Hypothalamus (tissue), 51 donors: ENCODE data around the gene GLE1.
A peak's percentile ranks its signal among the peaks of the same experiment; 100 is the strongest.
"Not testable (repeated sequence)": the region's sequence is repeated elsewhere in the genome, so short reads cannot be mapped to it uniquely, and the experiment has no call there.

ENCODE experiments used
- DNase-seq, 51 donors: peaks; one replicate each; lab custom pipeline; 2025; lab: John Stamatoyannopoulos, UW

Gene GLE1

DNA sequence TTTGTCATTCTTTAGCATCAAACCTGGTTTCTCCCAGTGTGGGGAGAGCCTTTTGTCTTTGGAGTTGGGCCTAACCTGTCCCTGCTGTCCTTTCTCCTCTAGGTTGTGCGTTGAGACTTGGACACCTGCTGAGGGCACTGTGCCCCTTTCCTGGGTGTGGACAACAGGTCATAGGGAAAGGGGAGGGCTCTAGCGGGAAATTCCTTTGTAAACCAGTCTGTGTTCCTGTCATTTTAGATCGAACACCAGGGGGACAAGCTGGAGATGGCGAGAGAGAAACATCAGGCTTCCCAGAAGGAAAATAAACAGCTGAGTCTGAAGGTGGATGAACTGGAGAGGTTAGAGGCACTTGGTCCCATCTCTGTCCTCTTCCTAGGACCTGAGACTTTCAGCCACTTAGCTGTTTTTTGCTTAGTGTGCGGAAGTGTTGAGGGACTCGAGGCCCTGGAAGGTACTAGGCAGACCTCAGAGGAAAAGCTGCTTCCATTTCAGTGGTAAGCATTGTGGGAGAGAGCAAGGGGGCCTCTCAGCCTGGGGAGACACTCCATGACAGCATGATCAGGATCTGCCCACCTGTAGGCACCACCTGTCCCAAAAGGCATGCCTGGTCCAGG lies 8.6 kb upstream of the GLE1 start:
- DNase-seq = no peak

DNA sequence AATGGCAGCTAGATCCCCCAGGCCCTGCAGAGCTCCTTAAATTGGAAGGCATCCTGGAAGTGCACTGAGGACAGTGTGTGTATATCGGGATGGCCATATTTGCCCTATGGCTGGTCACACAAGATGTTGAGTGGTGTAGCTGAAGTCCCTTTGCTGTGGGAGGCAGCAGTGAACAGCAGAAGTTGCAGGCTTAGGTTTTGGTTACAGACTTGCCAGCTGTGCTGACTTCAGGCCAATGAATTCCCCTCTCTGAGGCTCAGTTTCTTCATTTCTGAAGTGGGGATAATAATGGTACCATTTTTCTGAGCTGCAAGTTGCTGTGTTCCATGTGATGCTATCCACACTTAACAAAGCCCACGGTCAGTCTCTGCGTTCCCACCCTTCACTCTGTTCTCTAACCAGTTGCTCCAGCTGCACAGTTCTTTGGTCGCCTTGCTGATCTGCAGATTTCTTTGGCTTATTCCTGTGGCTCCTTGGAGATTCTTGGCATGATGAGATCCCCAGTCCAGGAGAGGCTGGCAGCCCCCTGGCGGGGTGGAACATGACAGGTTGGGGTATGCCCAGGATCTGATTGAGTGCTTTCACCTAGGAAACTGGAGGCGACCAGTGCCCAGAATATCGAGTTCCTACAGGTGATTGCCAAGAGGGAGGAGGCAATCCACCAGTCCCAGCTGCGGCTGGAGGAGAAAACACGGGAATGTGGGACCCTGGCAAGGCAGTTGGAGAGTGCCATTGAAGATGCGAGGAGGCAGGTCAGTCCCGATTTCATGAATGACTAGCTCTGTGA lies 6.5 kb upstream of the GLE1 start:
- peak in 27 of 51 donors; percentile 6 to 68 (median 32) for DNase-seq

DNA sequence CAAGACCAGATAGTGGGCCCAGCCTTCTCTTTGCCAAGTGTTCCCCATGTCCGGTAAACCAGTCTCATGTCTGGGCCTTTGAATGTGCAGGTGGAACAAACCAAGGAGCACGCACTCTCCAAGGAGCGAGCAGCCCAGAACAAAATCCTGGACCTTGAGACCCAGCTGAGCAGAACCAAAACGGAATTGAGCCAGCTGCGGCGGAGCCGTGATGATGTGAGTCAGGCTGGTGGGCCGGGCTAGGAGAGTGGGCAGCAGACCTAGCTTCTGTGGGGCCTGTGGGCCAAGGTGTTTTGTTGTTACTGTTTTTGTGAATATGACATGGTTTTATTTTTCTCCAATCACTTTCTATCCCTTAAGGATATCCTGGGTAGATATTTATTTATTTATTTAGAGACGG lies 5.6 kb upstream of the GLE1 start:
- DNase-seq = no peak

DNA sequence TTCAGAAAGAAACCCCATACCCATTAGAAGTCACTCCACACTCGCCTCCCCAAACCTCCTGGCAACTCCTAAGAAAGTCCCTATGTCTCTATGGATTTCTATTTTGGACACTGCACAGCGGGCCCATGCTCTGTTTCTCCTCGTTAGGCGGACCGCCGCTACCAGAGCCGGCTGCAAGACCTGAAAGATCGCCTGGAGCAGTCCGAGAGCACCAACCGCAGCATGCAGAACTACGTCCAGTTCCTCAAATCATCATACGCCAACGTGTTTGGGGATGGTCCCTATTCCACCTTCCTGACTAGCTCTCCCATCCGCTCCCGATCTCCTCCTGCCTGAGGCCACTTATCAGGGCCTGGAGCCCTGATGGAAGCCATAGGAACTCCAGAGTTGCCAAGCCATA lies 4.6 kb upstream of the GLE1 start:
- no peak for DNase-seq

DNA sequence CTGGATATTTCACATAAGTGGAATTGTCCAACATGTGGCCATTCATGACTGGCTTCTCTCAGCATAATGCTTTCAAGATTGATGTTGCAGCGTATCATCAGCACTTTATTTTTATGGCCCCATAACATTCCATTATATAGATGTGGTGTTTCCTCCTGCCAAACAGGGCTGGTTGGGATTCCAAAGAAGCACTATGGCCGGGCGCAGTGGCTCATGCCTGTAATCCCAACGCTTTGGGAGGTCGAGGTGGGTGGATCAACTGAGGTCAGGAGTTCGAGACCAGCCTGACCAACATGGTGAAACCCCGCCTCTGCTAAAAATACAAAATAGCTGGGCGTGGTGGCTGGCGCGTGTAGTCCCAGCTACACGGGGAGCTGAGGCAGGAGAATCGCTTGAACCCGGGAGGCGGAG lies 1.1 kb upstream of the GLE1 start:
- not testable (repeated sequence) for DNase-seq

DNA sequence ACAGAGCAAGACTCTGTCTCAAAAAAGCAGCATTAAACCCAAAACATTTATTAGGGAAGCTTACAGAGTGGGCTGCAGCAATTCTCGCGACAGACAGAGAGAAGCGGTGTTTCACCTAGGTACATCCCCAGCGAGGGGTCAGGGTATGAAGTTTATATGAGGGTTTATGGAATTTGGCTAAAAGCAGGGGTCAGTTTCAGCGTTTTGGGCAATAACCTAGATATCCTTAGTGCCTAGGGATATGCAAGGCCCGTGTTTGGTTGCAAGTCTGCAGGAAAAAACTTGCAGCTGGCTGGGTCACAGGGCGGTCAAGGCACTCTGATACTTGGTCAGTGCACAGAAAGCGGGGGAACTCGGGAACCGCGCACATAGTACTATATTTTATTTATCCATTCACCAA lies 649 bp upstream of the GLE1 start:
- DNase-seq = peak in 2 of 51 donors; percentile 3

DNA sequence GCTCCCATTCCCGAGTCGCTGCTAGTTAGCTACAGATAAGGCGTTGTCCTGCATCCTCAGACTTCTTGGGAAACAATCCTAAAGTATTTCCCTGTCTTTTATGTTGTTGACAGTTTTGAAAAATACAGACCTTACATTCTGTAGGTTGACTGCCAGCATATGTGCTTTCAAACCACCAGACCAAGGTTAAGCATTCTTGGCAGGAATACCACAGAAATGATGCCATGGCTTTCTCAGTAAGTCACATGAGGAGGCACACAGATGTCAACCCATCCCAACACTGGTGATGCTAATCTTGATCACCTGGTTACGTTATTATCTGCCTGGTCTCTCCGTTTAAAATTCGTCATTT lies 871 bp downstream of the GLE1 start:
- no peak for DNase-seq

DNA sequence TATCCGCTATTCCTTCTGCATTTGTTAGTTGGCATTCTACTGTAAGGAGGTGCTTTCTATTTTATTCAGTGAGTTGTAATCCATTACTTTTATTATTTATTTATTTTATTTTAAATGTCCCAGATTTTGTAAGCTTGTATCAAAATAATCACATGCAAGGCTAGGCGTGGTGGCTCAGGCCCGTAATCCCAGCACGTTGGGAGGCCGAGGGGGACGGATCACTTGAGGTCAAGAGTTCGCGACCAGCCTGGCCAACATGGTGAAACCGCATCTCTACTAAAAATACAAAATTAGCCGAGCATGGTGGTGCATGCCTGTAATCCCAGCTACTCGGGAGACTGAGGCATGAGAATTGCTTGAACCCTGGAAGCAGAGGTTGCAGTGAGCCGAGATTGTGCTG lies 1.4 kb downstream of the GLE1 start:
- DNase-seq = not testable (repeated sequence)

DNA sequence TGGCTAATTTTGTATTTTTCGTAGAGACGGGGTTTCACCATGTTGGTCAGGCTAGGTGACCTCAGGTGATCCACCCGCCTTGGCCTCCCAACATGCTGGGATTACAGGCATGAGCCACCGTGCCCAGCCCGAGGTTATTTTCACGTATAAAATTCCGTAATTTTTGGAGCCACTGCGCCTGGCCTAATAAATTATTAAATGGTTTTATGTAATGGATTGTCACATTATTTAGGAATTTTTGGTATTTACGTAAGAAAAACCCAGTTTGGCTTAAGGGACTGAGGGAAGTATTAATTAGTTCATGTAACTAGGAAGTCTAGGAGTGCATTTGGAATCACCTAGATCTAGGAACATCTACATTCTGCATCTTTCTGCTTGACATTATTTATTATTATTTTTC lies 8.3 kb downstream of the GLE1 start:
- DNase-seq = no peak

DNA sequence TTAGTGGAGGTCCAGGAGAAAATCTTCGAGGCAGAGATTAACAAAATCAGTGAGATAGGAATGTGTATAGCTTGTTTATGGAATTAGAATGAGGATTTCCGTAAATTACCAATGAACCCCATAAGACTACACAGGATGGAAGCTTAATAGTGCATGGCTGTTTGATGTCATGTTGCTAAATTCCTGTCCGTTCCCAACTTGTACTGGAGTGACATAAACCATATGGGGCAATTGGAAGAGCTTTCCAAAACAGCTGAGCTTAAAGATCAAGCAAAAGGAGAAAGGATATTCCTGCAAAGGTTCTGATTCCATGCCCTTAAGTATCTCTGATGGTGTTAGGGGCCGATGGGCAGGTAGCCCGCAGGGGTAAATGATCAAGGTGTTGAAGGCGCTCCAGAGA lies 17.4 kb downstream of the GLE1 start:
- no peak for DNase-seq

DNA sequence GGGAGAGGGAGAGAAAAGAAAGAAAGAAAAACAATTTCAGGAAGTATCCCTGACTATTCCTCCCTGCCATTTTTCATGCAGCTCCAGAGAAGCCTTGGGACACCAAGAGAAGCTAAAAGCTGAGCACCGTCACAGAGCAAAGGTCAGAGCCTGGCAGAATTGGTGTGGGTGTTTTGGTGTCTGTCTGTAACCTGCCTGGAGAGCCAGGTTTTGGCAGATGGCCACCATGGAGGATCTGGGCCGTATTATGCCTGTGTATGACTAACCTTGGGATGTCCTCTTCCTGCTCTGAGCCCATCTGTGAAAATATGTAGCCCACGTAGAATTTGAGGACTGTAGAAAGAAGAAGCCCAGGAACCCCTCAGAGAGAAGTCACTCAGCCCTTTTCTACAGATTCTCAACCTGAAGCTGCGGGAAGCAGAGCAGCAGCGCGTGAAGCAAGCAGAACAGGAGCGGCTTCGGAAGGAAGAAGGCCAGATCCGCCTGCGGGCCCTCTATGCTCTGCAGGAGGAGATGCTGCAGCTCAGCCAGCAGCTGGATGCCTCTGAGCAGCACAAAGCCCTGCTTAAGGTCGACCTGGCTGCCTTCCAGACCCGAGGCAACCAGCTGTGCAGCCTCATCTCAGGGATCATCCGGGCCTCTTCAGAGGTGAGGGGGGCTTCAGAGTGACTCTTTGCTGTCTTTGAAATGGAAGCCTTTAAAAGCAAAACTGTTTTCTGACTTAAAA lies 18.8 kb downstream of the GLE1 start:
- DNase-seq = peak in 22 of 51 donors; percentile 1 to 51 (median 26)

DNA sequence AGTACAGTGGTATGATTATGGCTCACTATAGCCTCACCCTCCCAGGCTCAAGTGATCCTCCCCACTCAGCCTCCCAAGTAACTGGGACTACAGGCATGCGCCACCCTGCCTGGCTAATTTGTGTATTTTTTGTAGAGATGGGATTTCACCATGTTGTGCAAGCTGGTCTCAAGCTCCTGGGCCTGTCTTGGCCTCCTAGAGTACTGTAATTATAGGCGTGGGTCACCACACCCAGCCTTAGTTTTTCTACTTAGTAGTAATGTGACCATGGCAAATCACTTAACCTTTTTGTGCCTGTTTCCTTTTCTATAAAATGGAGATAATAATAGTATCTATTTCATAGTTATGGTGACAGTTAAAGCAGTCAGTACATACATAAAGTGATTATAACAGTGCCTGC lies 22.2 kb downstream of the GLE1 start:
- DNase-seq = no peak

DNA sequence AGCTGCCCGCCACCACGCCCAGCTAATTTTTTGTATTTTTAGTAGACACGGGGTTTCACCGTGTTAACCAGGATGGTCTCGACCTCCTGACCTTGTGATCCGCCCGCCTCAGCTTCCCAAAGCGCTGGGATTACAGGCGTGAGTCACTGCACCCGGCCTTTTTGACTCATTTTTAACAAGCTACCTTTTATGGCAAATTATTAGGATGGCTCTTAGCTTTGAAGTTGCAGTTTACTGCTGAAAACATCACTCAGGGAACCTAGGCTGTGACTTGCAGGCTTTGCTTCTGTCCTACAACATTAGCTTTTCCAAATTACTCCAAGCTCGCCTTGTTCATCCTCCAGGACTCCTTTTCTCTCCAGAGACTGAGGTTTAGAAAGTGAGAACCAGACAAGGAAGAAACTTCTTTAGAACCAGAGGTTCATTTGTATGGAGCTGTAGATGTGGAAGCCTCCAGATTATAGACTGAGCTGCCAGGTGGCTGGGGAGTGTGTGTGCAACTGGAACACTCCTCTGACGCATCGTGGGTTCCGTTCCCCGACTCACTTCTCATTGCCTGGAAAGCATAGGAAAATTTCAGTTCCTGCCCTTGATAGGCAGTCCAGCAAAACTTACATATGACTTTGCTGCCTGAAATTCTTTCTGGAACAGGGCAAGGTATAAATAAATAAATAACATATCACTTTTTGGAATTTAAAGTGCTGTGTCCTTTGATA lies 24.1 kb downstream of the GLE1 start:
- DNase-seq = no peak

DNA sequence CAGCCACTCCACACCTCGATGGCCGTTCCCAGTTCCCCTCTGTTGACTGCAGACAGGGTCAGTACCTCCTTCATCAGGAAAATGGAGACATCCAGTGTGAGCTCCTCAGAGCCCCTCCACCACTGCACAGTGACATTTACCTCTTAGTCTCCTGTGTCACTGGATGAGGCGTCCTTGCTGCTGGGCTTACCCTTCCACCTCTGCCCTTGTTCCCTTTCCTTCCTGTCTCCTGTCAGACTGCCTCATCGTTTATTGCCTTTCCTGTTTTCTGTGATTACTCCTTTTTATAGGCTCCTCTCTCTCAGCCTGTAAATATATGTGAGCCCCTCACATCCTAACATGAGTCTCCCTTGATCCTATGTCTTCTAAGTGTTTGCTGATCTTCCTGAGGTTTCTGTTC lies 24.7 kb downstream of the GLE1 start:
- DNase-seq = no peak

DNA sequence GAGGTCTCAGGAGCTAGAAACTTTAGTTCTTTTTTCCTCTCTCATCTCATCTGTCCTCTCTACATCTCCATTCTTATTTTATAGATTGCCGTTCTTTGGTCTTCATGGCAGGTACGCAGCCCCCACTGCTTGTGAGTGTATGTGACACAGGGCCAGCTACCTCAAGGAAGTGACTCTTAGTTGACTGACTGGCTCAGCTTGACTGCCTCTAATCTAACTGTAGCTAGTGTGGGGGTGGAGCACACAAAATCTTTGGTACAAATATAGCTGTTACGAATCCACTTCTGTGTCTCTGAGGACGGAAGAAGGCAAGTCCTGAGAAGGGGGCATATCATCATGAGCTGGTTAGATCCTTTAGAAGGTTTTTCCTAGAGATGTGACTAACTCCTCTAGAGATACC lies 28.1 kb downstream of the GLE1 start:
- DNase-seq = no peak

DNA sequence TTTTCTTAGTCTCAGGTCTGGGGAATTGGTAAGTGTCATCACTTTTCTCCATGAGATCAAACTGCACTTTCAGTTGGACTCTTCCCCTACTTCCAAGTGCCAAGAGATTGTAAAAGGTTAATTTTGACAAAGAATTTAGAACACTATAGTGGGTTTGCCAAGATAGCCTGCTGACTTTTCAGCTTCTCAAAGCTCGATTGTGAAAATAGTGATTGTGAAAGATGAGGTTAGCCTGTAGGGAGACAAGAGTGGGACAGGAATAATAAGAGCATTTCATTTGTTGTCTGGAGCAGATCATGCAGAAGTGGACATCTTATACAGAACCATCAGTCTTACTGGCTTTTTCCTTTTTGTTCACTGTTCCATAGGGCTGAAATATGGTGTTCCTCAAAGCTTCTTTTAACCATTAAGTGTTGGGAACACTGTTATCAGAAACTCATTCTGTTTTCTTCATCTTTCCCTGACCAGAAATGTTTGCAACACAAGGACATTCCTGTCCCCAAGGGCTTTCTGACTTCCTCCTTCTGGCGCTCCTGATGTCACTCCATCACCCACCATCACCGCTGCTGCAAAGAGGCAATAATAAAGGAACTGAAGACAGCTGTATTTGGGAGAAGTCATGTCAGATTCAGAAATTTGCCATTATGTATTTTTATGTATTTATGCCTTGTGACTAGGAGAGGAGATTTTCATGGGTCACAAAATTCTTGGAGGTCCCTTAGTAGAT lies 36.3 kb downstream of the GLE1 start:
- DNase-seq = no peak

DNA sequence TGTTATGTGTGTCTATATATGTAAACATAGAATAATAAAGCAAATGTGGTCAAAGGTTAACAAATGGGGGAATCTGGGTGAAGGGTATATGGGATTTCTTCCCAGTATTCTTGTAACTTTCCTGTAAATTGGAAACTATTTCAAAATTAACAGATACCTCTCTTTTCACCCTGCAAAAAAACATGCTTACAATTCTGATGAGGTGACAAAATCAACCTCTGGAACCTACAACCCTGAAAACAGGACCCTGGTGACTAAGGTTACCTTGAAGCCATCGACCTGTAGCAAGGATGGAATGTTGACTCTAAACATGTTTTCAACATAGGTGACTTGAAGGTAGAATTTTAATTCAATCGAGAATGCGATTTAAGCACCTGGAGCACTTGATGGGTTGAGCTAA lies 42.0 kb downstream of the GLE1 start:
- DNase-seq = no peak

DNA sequence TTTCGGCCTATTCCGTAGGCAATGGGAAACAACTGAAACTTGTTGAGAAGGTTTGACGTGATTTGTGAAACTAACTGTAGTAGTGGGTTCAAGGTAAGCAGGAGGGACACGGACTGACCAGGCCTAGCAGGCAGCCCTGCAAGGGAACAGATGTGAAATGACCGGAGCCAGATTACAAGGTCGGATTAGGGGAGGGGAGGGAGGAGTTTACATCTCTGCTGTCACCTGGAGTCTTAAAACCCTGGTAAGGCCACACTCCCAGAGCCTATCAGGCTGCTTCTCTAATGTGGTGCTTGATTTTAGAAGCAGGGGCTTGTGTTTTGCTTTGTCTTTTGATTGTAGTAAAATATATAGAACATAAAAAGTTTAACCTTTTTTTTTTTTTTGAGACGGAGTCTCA lies 44.4 kb downstream of the GLE1 start:
- DNase-seq = no peak

DNA sequence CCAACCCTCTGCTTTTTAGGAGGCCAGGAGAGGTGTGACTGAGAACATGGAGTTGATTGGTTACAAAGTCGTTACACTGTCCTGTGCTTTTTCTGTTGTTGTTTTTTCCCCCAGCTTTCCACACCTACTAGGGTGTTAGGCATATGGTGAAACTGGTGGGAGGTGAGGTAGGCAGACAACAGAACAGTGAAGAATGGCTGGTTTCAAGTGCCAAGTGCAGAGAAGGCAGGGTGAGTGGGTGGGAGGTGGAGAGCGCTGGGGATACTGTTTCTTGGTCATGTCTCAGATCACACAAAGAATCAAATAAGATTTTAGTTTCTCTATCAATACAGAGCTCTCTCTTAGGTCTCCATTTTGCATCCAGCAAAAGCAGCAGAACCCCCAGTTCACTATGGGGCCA lies 45.7 kb downstream of the GLE1 start:
- peak in 2 of 51 donors; percentile 37 to 54 for DNase-seq
